A375 (cell line): ENCODE results near the gene CIB2. TPM values are rescaled to one million over a fixed set of nuclear protein-coding genes. Genes with fewer than 3 reads are reported as not detected.

Source experiments
- small RNA-seq: library from RNA; depleted of rRNA; stranded (forward); fragments of <200 nt; gene quantifications from one replicate; pipeline ENCODE3, GENCODE V24; 2014
- total RNA-seq: library from RNA; depleted of rRNA; stranded (reverse); fragments of >200 nt; shearing (Covaris generic); gene quantifications from 2 replicates; pipeline ENCODE4 v1.2.3, GENCODE V29; 2014; rRNA removed

The CIB2 gene
- total RNA-seq = 0.64 and 5.3 TPM in 2 replicates

DNA sequence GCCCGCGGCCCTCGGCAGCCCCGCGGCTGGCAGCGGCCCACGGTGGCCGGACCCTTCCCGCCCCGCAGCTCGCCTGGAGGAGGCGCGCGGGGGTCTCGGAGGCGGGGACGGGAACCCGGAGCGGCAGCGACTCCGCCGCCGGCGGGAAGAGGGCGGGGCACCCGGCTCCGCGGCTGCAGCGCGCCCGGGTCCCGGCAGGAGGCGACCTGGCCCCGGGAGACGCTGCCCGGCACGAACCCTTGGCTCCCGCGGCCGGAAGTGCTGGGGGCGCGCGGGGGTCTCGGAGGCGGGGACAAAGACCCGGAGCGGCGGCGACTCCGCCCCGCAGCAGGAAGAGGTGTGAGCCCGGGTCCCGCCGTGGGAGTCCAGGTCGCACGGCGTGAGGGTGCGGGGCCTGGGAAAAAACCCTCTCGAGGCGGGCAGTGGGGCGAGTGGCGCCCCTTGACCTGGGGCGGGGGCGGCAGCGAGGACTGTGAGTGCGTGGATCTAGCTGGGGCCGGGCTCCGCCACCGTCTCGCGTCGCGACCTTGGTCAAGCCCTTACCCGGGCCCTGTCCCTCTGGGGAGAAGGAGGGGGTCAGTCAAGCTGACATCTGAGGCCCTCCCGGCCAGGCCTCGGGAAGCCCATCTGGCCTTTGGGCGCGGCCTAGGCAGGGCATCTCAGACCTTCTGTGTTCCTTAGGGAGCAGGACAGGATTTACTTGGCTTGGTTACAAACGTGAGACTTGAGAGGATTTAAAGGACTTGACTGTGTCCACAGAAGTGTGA lies at the start of gene CIB2:
Gene CIB2, minus strand, starts transcription at position 151 of the 767 bp plus-strand sequence. CDS start 230 bp downstream, outside the sequence.

DNA sequence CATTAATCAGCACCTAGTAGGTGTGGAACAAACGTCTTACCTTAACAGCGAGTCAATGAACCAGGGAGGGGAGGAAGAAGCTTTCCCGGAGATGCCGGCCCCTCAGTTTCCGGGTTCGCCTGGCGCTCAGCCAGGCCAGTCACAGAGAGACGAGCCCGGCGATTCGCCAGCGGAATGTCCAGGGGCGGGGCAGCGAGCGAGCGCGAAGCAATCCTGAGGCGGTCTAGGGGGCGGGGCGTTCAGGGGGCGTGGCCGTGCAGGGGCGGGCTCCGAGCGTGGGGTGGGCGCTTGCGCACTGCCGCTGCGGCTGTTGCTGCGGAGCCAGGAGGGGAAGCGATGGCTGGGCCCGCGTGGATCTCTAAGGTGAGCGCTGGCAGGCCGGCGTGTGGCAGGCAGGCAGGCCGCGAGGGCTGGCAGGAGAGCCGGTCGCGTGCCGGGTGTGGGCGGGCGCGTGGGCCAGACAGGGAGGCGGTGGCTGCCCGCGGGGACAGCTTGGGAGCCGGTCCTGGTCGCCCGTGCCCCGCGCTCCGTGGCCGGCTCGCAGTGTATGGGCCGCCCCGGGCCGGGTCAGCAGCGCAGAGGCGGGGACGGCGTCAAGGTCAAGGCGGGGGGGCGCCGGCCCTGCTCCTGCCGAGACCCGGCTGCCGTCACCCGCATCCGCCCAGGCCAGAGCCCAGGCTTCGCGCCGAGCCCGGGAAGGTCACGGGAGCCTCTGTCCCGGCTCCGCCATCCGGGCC lies 18.0 kb upstream of the CIB2 start, which contains the start of gene IDH3A:
Gene IDH3A, plus strand, starts transcription at position 295 of the 737 bp plus-strand sequence. Its CDS starts 42 bp downstream, at position 337.

DNA sequence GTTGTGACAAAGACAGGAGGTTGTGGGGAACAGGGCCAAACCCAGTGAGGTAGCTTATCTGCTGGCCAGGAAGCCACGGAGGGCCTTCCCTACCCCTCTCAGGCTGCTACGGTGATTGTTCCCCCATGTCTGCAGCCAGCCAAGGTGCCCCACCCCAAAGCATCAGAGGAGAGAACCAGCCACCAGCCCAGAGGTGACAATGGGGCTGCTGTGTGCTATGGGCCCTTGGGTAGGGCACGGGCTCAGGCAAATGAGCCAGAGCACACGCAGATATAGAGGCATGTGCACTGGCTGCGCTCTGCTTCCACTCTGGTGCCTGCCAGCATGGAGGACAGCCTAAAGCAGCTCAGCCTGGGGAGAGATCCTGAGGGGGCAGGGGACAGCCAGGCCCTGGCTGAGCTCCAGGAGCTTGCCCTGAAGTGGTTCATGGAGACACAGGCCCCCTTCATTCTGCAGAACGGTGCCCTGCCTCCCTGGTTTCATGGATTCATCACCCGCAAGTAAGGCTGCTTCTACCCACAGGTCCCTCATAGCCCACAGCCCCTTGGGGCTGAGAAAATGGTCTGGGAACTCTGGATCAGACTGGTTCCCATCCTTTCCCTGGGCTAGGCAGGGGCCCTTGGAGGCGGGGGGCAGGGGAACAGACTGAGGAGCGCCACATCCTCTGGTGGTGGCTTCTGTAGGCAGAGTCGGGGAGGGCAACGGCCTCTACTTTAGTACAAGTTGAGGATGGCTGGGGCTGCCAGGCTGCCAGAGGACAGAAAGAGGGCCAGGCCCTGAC lies 38.8 kb downstream of the CIB2 start, which contains the start of gene SH2D7:
Gene SH2D7, plus strand, starts transcription at position 301 of the 781 bp plus-strand sequence. Its CDS starts 24 bp downstream, at position 325.

DNA sequence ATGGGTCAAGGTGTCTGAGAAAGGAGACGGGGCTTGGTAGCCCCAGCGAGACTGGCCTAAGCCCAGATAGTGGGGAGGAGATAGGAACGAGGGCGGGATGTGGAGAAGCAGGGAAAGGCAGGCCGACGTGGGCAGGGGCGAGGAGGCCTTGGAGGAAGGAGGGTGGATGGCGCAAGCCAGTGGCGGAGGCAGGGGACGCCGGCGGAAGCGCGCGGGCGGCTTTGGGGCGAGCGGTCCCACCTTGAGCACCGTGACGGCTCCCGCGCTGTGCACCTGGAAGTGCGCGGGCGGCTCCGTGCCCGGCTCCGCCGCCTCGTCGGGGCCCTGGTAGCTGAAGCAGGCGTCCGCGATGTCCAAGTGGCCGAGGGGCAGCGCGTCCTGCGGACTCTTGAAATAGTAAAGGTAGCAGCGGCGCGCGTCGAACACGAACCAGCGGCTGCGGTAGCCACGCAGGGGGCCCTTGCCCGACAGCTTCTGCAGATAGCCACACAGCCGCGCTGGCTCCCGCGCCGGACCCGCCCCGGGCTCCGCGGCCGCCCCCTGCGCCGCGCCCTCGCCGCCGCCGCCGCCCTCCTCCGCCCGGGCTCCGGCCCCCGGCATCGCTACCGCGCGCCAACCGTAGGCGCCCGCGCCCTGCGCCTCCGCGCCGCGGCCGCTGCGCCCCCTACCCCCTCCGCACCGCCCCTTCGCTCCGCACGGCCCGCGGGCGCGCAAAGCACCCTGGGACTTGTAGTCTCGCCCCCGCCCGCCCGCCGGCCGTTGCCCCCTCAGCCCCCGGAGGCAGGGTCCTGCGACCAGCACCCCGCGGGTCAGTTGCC lies 54.0 kb downstream of the CIB2 start, which contains the start of gene TBC1D2B:
Gene TBC1D2B, minus strand, starts transcription at position 659 of the 818 bp plus-strand sequence. Its CDS starts 59 bp downstream, at position 600.

Small RNAs within 50 kb of the gene (small RNA-seq; reads per million reads assigned to genes)
- not detected for gene RF00092

Other genes with a start within 250 kb of the CIB2 start
- gene TBC1D2B, start 53.7 kb downstream of the CIB2 start, total RNA-seq = 10.4 and 11.6 TPM in 2 replicates
- not detected in 2 replicates for gene SH2D7, start 38.9 kb downstream of the CIB2 start, total RNA-seq
- 44.9 and 62.7 TPM in 2 replicates for gene IDH3A, start 17.9 kb upstream of the CIB2 start, total RNA-seq
- gene ACSBG1, start 103.1 kb upstream of the CIB2 start, total RNA-seq = 0.19 TPM in 1 of 2 replicates, not detected in the other
- gene DNAJA4, start 133.1 kb upstream of the CIB2 start, total RNA-seq = not detected in 2 replicates
- 60.2 and 72.2 TPM in 2 replicates for gene SKIC8, start 168.2 kb upstream of the CIB2 start, total RNA-seq
- not detected in 2 replicates for gene CRABP1, start 208.9 kb upstream of the CIB2 start, total RNA-seq